Activated CD8-positive, alpha-beta memory T cell treated with anti-CD3 and anti-CD28 coated beads for 24 hours (primary cell): Measurements from ENCODE around the gene AMIGO2.

Experiments used
- DNase-seq: peaks from one replicate; pipeline ENCODE4 v3.0.0-alpha.2; 2020

The AMIGO2 gene

GRCh38 chr12:47032644-47033043 lies 47.1 kb downstream of the AMIGO2 start:
- no peak for DNase-seq

GRCh38 chr12:47029903-47030302 lies 49.9 kb downstream of the AMIGO2 start:
- DNase-seq: no peak

- no peak for DNase-seq
These were observed 50.6 kb downstream of the AMIGO2 start for GRCh38 chr12:47028981-47029708.

- no peak for DNase-seq
These were observed 51.6 kb downstream of the AMIGO2 start for GRCh38 chr12:47028186-47028585.
